RWPE2 (cell line): ENCODE results near the gene KRTAP5-10.
"Not testable (repeated sequence)": the region's sequence is repeated elsewhere in the genome, so short reads cannot be mapped to it uniquely, and the experiment has no call there.

ENCODE experiments used
- ATAC-seq: fragments of 200-7000 bp; cut with Tn5 transposase; 3 replicates; pipeline ENCODE4 v1.9.1; 2021; ENCODE audit warnings: low read depth
- DNase-seq: peaks from one replicate; pipeline ENCODE4 v3.0.0-alpha.2; 2020; ENCODE audit warnings: low spot score
- H3K27ac ChIP-seq: fragments of 450-650 bp; 2 replicates; pipeline ENCODE4 v1.5.1; 2017; ENCODE audit warnings: mild to moderate bottlenecking; ENCODE audit not compliant: poor library complexity, severe bottlenecking
- H3K27me3 ChIP-seq: fragments of 250-450 bp; sonication (Bioruptor Pico); 2 replicates; pipeline ENCODE4 v1.5.1; 2021; ENCODE audit warnings: mild to moderate bottlenecking, moderate library complexity; ENCODE audit not compliant: insufficient read depth, poor library complexity, severe bottlenecking
- H3K36me3 ChIP-seq: fragments of 250-450 bp; sonication (Bioruptor Pico); 2 replicates; pipeline ENCODE4 v1.5.1; 2020; ENCODE audit warnings: low read depth, mild to moderate bottlenecking, moderate library complexity
- H3K4me1 ChIP-seq: fragments of 250-450 bp; sonication (Bioruptor Pico); 2 replicates; pipeline ENCODE4 v1.5.1; 2021; ENCODE audit warnings: mild to moderate bottlenecking, moderate library complexity; ENCODE audit not compliant: insufficient read depth, poor library complexity, severe bottlenecking
- H3K4me3 ChIP-seq: fragments of 250-450 bp; sonication (Bioruptor Pico); 2 replicates; pipeline ENCODE4 v1.5.1; 2021; ENCODE audit warnings: mild to moderate bottlenecking, moderate library complexity; ENCODE audit not compliant: severe bottlenecking
- H3K9me3 ChIP-seq: fragments of 250-450 bp; sonication (Bioruptor Pico); 2 replicates; pipeline ENCODE4 v1.5.1; 2021; ENCODE audit warnings: mild to moderate bottlenecking, moderate library complexity; ENCODE audit not compliant: severe bottlenecking
- CTCF ChIP-seq: fragments of 450-650 bp; IDR thresholded peaks from one replicate; pipeline ENCODE4 v1.5.1; 2017; ENCODE audit warnings: mild to moderate bottlenecking, moderate library complexity; ENCODE audit not compliant: poor library complexity, severe bottlenecking

KRTAP5-10 gene

DNA sequence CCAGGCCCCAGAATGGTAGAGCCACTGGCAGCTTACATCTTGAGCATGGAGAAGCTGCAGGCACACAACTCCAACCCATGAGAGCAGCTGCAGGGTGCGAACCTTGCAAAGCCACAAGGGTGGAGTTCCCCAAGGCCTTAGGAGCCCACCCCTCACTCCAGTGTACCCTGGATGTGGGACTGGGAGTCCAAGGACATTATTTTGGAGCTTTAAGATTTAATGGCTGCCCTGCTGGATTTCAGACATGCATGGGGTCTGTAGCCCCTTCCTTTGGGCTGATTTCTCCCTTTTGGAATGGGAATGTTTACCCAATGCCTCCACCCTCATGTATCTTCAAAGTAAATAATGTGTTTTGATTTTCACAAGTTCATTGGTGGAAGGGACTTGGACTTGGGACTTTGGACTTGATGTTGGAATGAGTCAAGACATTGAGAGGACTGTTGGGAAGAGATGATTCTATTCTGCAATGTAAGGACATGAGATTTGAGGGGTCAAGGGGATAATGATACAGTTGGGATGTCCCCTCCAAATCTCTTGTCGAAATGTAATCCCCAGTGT lies 39.3 kb upstream of the KRTAP5-10 start:
- ATAC-seq, result no peak
- Histone ChIP-seq H3K36me3 (no peaks in the 10 kb centered on the region), H3K4me1 (no peaks in the 10 kb centered on the region), H3K27me3 (no peaks in the 10 kb centered on the region), H3K4me3 (no peak overlapping the region), H3K27ac (no peak overlapping the region), H3K9me3 (no peaks in the 10 kb centered on the region)
- DNase-seq, result no peak
- TF ChIP-seq CTCF, result no peak

DNA sequence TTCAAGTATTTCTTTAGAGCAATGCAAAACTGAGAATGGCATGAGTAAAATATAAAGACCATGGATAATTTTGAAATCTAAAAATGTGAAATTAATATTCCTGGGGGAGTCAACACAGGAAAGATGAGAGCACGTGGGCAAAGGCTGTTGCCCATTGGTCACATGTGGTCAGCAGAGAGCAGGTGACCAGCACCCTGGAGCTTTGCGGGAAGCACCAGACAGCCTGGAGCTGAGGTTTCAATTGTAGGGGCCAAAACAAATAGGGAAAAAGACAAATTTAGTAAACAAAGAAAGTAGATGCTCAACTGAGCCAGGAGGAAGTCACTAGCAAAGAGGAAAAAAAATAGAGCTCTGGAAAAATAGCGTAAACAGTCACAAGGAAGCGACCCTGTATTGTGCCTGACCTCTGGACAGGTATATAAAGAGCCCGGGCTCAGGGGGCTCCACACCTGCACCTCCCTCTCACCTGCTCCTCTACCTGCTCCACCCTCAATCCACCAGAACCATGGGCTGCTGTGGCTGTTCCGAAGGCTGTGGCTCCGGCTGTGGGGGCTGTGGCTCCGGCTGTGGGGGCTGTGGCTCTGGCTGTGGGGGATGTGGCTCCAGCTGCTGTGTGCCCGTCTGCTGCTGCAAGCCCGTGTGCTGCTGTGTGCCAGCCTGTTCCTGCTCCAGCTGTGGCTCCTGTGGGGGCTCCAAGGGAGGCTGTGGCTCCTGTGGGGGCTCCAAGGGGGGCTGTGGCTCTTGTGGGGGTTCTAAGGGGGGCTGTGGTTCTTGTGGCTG lies 38.4 kb upstream of the KRTAP5-10 start, which contains the start of gene KRTAP5-7:
Gene KRTAP5-7, plus strand, starts transcription at position 472 of the 780 bp plus-strand sequence. Its CDS starts 34 bp downstream, at position 506.
- H3K9me3 ChIP-seq, DNase-seq, ATAC-seq, H3K4me1 ChIP-seq, H3K36me3 ChIP-seq, H3K27ac ChIP-seq, H3K4me3 ChIP-seq, H3K27me3 ChIP-seq: not testable (repeated sequence)

DNA sequence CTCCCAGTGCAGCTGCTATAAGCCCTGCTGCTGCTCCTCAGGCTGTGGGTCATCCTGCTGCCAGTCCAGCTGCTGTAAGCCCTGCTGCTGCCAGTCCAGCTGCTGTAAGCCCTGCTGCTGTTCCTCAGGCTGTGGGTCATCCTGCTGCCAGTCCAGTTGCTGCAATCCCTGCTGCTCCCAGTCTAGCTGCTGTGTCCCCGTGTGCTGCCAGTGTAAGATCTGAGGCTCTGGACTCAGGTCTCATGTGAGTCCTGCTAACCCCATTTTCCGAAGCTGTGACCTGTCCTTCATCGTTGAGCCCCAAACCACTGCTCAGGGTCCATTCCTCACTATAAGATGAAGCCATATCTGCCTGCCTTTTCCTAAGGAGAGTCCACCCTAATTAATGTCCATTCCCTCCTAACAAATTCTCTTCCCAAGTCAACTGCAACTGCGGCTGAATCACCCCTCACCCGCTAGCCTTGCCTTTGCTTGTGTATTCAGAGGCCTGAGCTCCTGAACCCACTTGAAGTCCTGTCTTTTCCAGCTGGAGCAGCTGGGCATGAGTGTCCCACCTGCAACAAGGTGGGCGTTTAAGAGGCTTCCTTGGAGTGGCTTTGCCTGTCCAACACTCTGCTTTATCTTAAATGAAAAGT lies 37.7 kb upstream of the KRTAP5-10 start:
- DNase-seq, result no peak
- Histone ChIP-seq H3K36me3 (no peaks in the 10 kb centered on the region), H3K27ac (no peak overlapping the region), H3K4me1 (no peaks in the 10 kb centered on the region), H3K4me3 (no peak overlapping the region), H3K27me3 (no peaks in the 10 kb centered on the region), H3K9me3 (no peaks in the 10 kb centered on the region)
- no peak for TF ChIP-seq CTCF
- ATAC-seq, result no peak

- DNase-seq (no peak), ATAC-seq (no peak)
- H3K27ac ChIP-seq, result no peak overlapping the region
- no peaks in the 10 kb centered on the region for H3K4me1 ChIP-seq
- H3K36me3 ChIP-seq, result no peaks in the 10 kb centered on the region
- H3K4me3 ChIP-seq, result no peak overlapping the region
- H3K9me3 ChIP-seq, result no peaks in the 10 kb centered on the region
- no peaks in the 10 kb centered on the region for H3K27me3 ChIP-seq
- no peak for TF ChIP-seq CTCF
Measured at GRCh38 chr11:71530602-71531001, 34.8 kb upstream of the KRTAP5-10 start.

DNA sequence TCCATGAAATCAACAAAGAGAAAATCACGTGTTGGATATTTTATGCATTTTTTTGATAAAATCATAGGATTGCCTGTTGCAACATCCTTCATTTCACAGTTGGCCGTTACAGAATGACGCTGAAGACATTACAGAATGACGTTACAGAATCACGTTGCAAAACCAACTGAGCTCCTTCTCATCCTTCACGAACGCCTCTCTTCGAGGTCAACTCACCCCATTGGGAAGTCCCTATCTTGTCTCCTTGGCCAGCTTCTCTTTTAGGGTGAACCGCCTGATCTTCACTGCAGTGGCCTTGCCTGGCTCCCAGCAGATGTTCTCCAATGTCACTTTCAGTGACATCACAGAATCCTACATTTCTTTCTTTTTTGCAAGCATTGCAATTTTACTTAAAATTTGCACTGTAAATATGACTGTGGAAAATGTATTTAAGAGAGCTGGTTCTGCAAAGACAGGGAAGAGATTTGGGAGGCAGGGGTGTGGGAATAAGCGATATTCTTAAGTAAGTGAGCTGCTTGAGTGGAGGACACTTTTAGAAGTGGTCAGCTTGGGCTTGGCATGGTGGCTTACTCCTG lies 33.2 kb upstream of the KRTAP5-10 start:
- no peak for DNase-seq
- no peaks in the 10 kb centered on the region for H3K27me3 ChIP-seq
- no peak overlapping the region for H3K4me3 ChIP-seq
- no peak overlapping the region for H3K27ac ChIP-seq
- no peaks in the 10 kb centered on the region for H3K36me3 ChIP-seq
- no peaks in the 10 kb centered on the region for H3K9me3 ChIP-seq
- TF ChIP-seq CTCF, result no peak
- no peaks in the 10 kb centered on the region for H3K4me1 ChIP-seq
- no peak for ATAC-seq

- H3K27me3 ChIP-seq, H3K4me1 ChIP-seq, H3K9me3 ChIP-seq, ATAC-seq, DNase-seq, H3K4me3 ChIP-seq, H3K27ac ChIP-seq, H3K36me3 ChIP-seq: not testable (repeated sequence)
Measured at GRCh38 chr11:71534711-71535608, 30.4 kb upstream of the KRTAP5-10 start.
